Nephron progenitor cell (in vitro differentiated cells): Measurements from ENCODE around the gene PCSK9.

ENCODE experiments used
- DNase-seq: peaks from one replicate; pipeline ENCODE4 v3.0.0; 2021
- H3K27ac Mint-ChIP-seq: 2 replicates; pipeline ENCODE4 v1.8.0; 2021; ENCODE audit warnings: mild to moderate bottlenecking, moderate library complexity, mixed read lengths
- H3K27me3 Mint-ChIP-seq: 2 replicates; pipeline ENCODE4 v1.8.0; 2021; ENCODE audit warnings: mild to moderate bottlenecking, low read depth, mixed read lengths; ENCODE audit not compliant: poor library complexity
- H3K36me3 Mint-ChIP-seq: 2 replicates; pipeline ENCODE4 v1.8.0; 2021; ENCODE audit warnings: low read depth, mixed read lengths
- H3K4me1 Mint-ChIP-seq: 2 replicates; pipeline ENCODE4 v1.8.0; 2021; ENCODE audit warnings: mixed read lengths
- H3K4me3 Mint-ChIP-seq: 2 replicates; pipeline ENCODE4 v1.8.0; 2021; ENCODE audit warnings: mild to moderate bottlenecking, moderate library complexity, mixed read lengths
- H3K9me3 Mint-ChIP-seq: 2 replicates; pipeline ENCODE4 v1.8.0; 2021; ENCODE audit warnings: mild to moderate bottlenecking, moderate library complexity, mixed read lengths
- CTCF ChIP-seq: fragments of 200-600 bp; sonication (generic); IDR thresholded peaks from 2 replicates; pipeline ENCODE4 v1.5.0; 2021; ENCODE audit warnings: antibody characterized with exemption

Gene PCSK9

GRCh38 chr1:55056632-55056992 is 17.3 kb downstream of the PCSK9 start:
- no peak overlapping the region for H3K4me3 Mint-ChIP-seq
- H3K36me3 Mint-ChIP-seq = peaks cover 5% of the 10 kb centered on the region
- no peak for DNase-seq
- TF ChIP-seq CTCF = no peak
- H3K27me3 Mint-ChIP-seq = no peaks in the 10 kb centered on the region
- no peaks in the 10 kb centered on the region for H3K9me3 Mint-ChIP-seq
- peaks cover 4% of the 10 kb centered on the region for H3K4me1 Mint-ChIP-seq
- no peak overlapping the region for H3K27ac Mint-ChIP-seq

GRCh38 chr1:55057270-55057955 is 18.1 kb downstream of the PCSK9 start:
- H3K9me3 Mint-ChIP-seq = no peaks in the 10 kb centered on the region
- no peak for DNase-seq
- H3K27me3 Mint-ChIP-seq = no peaks in the 10 kb centered on the region
- no peak overlapping the region for H3K4me3 Mint-ChIP-seq
- H3K27ac Mint-ChIP-seq = no peak overlapping the region
- no peak for TF ChIP-seq CTCF
- H3K4me1 Mint-ChIP-seq = no peaks in the 10 kb centered on the region
- peaks cover 5% of the 10 kb centered on the region for H3K36me3 Mint-ChIP-seq

GRCh38 chr1:55057956-55058298 is 18.6 kb downstream of the PCSK9 start:
- H3K9me3 Mint-ChIP-seq = no peaks in the 10 kb centered on the region
- H3K4me3 Mint-ChIP-seq = no peak overlapping the region
- no peak for TF ChIP-seq CTCF
- no peak overlapping the region for H3K27ac Mint-ChIP-seq
- no peak for DNase-seq
- peaks cover 3% of the 10 kb centered on the region for H3K36me3 Mint-ChIP-seq
- no peaks in the 10 kb centered on the region for H3K4me1 Mint-ChIP-seq
- H3K27me3 Mint-ChIP-seq = no peaks in the 10 kb centered on the region

GRCh38 chr1:55059302-55060132 is 20.2 kb downstream of the PCSK9 start:
- Mint-ChIP-seq H3K4me1 (no peaks in the 10 kb centered on the region), H3K4me3 (no peak overlapping the region), H3K27me3 (no peaks in the 10 kb centered on the region), H3K36me3 (no peaks in the 10 kb centered on the region), H3K27ac (no peak overlapping the region), H3K9me3 (no peaks in the 10 kb centered on the region)
- TF ChIP-seq CTCF = no peak
- DNase-seq = no peak

- Mint-ChIP-seq H3K4me3 (no peak overlapping the region), H3K9me3 (no peaks in the 10 kb centered on the region), H3K4me1 (no peaks in the 10 kb centered on the region), H3K27me3 (no peaks in the 10 kb centered on the region), H3K36me3 (no peaks in the 10 kb centered on the region), H3K27ac (peak overlapping the region; percentile 64)
- no peak for DNase-seq
- TF ChIP-seq CTCF = no peak
These were observed 21.0 kb downstream of the PCSK9 start for GRCh38 chr1:55060133-55060999.
